ENCODE measurements around the gene TLCD3B. TPM values are rescaled to one million over a fixed set of nuclear protein-coding genes. Genes with fewer than 3 reads are reported as not detected.

The TLCD3B gene
- total and polyA plus RNA-seq, 12 donors = 0.29 TPM; not detected in 11

- Histone ChIP-seq H3K27me3 (peaks cover 19 to 52% (median 46%) of the 10 kb centered on the region in 7 donors), H3K4me1 (peaks cover 3 to 24% (median 18%) of the 10 kb centered on the region in 9 donors), H3K4me3 (peak within 1 kb of the TSS in 9 of 10 donors; percentile 23 to 54 (median 43)), H3K27ac (no peak within 1 kb of the TSS), H3K36me3 (peaks cover 0 to 4% (median 0%) of the 10 kb centered on the region in 9 donors), H3K9me3 (no peaks in the 10 kb centered on the region)
- intact Hi-C loops (cut with DNase I) = loop anchor here in 2 of 10 donors (10.0 kb wide), 2 partner anchors 76 to 316 kb away; no protein-coding TSS in a partner anchor
- TF ChIP-seq, protein P1, sequence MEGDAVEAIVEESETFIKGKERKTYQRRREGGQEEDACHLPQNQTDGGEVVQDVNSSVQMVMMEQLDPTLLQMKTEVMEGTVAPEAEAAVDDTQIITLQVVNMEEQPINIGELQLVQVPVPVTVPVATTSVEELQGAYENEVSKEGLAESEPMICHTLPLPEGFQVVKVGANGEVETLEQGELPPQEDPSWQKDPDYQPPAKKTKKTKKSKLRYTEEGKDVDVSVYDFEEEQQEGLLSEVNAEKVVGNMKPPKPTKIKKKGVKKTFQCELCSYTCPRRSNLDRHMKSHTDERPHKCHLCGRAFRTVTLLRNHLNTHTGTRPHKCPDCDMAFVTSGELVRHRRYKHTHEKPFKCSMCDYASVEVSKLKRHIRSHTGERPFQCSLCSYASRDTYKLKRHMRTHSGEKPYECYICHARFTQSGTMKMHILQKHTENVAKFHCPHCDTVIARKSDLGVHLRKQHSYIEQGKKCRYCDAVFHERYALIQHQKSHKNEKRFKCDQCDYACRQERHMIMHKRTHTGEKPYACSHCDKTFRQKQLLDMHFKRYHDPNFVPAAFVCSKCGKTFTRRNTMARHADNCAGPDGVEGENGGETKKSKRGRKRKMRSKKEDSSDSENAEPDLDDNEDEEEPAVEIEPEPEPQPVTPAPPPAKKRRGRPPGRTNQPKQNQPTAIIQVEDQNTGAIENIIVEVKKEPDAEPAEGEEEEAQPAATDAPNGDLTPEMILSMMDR (IDR thresholded peaks at IDR 0.05) = no peak
- no peak for DNase-seq
- no peak for ATAC-seq
- 1% methylated on average over 45 to 99 of the region's 99 CpGs for WGBS, 2 donors
These were observed 20.0 kb downstream of the TLCD3B start, which contains the start of gene DOC2A for GRCh38 chr16:30010844-30011713. TSS of gene DOC2A (minus strand) at chr16:30011027. CDS start at chr16:30010222, 805 bp downstream.

DNA sequence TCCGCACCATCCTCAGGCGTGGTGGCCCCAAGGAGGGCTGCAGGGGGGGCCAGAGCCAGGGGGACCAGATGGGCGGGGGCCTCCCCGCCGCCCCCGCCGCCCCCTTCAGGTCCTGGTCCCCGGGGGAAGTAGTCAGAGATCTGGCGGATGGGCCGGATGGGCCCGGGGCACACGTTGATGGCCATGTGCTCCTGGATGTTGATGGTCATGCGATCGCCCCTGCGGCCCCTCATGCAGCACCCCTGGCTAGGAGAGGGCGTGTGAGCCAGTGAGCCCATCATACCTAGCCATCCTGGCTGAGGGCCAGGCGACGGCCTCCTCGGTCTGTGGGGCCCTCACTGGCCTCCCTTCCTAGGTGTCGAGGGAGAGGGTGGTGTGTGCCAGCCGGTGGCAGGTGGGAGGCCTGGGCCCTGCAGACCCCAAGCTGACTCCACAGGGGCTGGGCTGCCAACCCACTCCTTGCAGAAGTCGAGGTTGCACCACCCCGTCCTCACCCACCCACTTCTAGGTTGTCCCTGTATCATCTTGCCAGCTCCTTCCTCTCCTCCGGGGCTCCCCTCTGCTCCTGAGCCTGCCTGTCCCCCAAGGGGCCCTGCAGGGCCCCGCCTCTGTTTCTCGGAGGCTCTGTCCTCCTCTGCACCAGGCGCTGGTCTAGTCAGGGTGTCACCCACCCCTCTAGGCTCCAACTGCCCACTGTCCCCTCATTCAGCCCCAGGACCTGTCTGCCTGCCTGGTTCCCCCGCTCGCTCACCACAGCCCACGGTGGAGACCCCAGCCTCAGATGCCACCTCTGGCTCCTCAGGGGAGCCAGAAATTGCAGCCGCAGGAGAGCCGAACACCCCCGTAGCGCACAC is 20.9 kb downstream of the TLCD3B start:
- peaks cover 0 to 6% (median 0%) of the 10 kb centered on the region in 9 donors for H3K36me3 ChIP-seq
- TF ChIP-seq, protein P1 (IDR thresholded peaks at IDR 0.05) = no peak
- H3K4me3 ChIP-seq = peak overlapping the region in 8 of 10 donors; percentile 33 to 54 (median 44)
- intact Hi-C loops (cut with DNase I) = loop anchor here in 6 of 10 donors (5.0 to 10.0 kb wide), 7 partner anchors 75 to 315 kb away; partner anchors contain the start of genes KCTD13 (in 4 of the 6) and CDIPT (in 2 of the 6)
- peaks cover 19 to 52% (median 46%) of the 10 kb centered on the region in 7 donors for H3K27me3 ChIP-seq
- no peak for ATAC-seq
- H3K4me1 ChIP-seq = peaks cover 3 to 30% (median 18%) of the 10 kb centered on the region in 9 donors
- WGBS, 2 donors = 16 to 18% methylated on average over 34 of the region's 34 CpGs
- DNase-seq = no peak
- H3K27ac ChIP-seq = no peak overlapping the region
- H3K9me3 ChIP-seq = no peaks in the 10 kb centered on the region

DNA sequence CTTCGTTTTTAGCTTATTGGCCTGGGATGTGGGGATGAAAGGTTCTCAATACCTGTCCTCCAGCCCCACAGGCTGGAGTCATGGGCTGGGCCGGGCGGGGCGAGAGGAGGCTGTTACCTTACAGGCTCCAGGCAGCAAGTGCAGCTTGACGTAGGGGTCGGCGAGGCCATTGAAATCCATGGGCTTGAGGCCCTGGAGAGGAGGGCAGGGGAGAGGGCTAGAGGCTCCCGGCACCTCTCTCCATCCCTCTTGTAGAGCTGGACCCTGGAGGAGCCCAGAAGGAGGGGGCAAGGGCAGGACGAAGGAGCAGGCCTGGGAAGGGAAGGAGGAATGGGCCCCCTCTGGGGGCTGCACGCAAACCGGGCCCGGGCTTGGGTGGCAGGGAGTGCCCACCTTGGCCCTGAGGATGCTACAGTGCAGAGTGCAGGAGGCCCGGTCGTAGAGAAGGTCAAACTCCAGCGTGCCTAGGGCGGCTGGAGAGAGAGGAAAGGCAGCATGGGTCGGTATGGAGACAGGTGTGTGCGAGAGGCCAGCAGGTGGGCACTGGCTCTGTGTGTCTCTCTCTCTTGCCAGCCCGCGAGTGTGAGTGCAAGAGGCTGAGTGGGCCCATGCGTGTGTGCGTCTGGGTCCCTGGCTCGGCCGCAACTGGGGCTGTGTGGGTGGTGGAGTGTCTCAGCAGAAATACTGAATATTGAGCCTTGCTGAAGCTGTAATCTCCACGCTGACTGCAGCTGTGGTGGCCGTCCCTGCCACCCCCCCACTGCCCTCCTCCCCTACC is 21.8 kb downstream of the TLCD3B start:
- TF ChIP-seq, protein P1 (IDR thresholded peaks at IDR 0.05) = no peak
- no peaks in the 10 kb centered on the region for H3K9me3 ChIP-seq
- peaks cover 0 to 9% (median 0%) of the 10 kb centered on the region in 9 donors for H3K36me3 ChIP-seq
- peaks cover 19 to 52% (median 46%) of the 10 kb centered on the region in 7 donors for H3K27me3 ChIP-seq
- intact Hi-C loops (cut with DNase I) = loop anchor here in 5 of 10 donors (5.0 to 10.0 kb wide), 5 partner anchors 82 to 304 kb away; partner anchors contain the start of genes KCTD13 (in 4 of the 5) and CDIPT (in 2 of the 5)
- peaks cover 3 to 31% (median 18%) of the 10 kb centered on the region in 9 donors for H3K4me1 ChIP-seq
- ATAC-seq = no peak
- 38 to 50% methylated on average over 24 to 26 of the region's 26 CpGs for WGBS, 2 donors
- DNase-seq = no peak
- H3K4me3 ChIP-seq = no peak overlapping the region
- no peak overlapping the region for H3K27ac ChIP-seq

Measured in heart right ventricle (tissue), 16 donors.